DMS 273 (cell line): ENCODE data around the gene LRP6.
"Not testable (repeated sequence)": the region's sequence is repeated elsewhere in the genome, so short reads cannot be mapped to it uniquely, and the experiment has no call there.

ENCODE experiments used
- DNase-seq: peaks from one replicate; lab custom pipeline; 2025; ENCODE audit not compliant: unreplicated experiment; lab: John Stamatoyannopoulos, UW

LRP6 gene

DNA sequence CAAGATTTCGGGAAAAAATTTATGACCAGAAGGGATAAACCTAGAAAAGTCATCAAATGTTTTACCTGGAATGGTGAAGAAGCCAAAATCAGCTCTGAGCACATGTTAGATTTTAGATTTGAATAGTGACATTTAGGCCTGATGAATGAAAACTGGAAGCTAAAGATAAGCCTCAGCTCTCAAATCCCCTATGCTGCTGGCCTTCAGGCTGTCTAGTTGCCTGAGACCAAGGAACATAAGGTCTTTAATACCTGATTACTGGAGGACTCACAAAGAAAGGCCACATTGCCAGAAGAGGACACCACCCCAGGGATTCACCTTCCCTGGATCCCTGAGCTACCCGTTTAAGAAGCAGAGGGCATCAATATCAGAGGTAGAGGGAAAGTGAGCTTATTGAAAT, 139.5 kb downstream of the LRP6 start:
- no peak for DNase-seq

- no peak for DNase-seq
Observed at GRCh38 chr12:12126551-12126950, 140.3 kb downstream of the LRP6 start.

- DNase-seq, result no peak
Observed at GRCh38 chr12:12123036-12123604, 143.7 kb downstream of the LRP6 start.

GRCh38 chr12:12121061-12121460, 145.8 kb downstream of the LRP6 start:
- no peak for DNase-seq

DNA sequence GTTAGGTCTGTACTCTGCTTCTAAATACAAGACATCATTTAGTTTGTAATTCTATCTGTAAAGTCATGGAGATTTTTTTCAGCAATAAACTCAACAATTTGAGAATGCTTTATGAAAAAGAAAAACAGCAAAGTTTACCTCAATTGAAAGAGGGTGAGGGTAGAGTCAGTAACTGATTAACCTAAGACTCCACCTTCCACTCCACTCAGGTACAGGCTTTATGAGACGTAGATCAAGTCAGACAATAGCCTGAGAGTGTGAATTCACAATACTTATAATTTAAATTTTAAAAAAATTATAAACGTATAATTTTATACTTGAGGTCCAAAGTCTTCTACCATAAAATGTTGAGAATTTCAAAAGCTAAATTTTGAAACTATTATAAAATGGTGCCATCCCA, 150.2 kb downstream of the LRP6 start:
- no peak for DNase-seq

- DNase-seq, result no peak
Observed at GRCh38 chr12:12115514-12115913, 151.3 kb downstream of the LRP6 start.

DNA sequence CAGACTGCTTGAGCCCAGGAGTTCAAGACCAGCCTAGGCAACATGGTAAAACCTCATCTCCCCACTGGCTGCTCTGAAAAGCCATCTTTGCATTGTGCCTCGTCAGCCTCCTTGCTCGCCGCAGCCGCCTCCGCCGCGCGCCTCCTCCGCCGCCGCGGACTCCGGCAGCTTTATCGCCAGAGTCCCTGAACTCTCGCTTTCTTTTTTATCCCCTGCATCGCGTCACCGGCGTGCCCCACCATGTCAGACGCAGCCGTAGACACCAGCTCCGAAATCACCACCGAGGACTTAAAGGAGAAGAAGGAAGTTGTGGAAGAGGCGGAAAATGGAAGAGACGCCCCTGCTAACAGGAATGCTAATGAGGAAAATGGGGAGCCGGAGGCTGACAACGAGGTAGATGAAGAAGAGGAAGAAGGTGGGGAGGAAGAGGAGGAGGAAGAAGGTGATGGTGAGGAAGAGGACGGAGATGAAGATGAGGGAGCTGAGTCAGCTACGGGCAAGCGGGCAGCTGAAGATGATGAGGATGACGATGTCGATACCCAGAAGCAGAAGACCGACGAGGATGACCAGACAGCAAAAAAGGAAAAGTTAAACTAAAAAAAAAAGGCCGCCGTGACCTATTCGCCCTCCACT, 155.8 kb downstream of the LRP6 start:
- DNase-seq, result not testable (repeated sequence)

DNA sequence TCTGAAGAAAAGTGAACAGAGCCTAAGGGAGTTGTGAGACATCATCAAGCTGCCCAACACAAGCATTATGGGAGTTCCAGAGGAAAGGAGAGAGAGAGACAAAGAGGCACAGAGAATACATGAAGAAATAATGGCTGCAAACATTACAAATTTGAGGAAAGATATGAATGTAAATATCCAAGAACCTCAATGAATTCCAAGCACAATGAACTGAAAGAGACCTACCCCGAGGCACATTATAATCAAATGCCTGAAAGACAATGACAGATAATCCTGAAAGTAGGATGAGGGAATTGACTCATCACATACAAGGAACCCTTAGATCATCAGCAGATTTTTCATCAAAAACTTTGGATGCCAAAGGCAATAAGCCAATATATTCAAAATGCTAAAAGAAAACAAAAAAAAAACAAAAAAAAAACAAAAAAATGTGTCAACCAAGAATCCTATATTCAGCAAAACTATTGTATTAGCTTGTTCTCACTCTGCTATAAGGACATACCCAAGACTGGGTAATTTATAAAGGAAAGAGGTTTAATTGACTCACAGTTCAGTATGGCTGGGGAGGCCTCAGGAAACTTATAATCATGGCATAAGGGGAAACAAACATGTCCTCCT, 158.3 kb downstream of the LRP6 start:
- no peak for DNase-seq

GRCh38 chr12:12107678-12108077, 159.2 kb downstream of the LRP6 start:
- DNase-seq, result no peak

- no peak for DNase-seq
Observed at GRCh38 chr12:12099102-12099501, 167.7 kb downstream of the LRP6 start.

GRCh38 chr12:12098691-12099015, 168.2 kb downstream of the LRP6 start:
- no peak for DNase-seq

GRCh38 chr12:12097891-12098690, 168.8 kb downstream of the LRP6 start:
- no peak for DNase-seq

DNA sequence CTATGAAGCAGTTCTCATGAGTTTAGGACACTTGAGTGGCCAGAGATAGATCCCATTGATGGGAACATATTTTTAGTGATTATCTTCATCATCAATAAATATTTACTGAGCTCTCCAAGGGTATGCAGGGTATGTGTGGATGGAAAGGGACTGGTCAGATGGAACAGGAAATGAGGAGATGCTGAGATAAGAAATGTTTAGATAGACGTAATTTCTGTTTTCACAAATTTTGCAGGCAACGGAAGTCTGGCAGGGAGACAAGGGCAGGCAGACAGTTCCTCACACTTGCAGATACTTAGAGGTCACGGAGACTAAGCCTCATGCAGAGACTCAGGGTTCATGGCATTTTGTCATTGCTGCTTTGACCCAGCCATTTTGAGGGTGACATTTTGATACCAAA, 171.8 kb downstream of the LRP6 start:
- DNase-seq, result no peak

GRCh38 chr12:12094481-12094880, 172.4 kb downstream of the LRP6 start:
- DNase-seq, result no peak

GRCh38 chr12:12091977-12092663, 174.7 kb downstream of the LRP6 start:
- peak; percentile 27 for DNase-seq

DNA sequence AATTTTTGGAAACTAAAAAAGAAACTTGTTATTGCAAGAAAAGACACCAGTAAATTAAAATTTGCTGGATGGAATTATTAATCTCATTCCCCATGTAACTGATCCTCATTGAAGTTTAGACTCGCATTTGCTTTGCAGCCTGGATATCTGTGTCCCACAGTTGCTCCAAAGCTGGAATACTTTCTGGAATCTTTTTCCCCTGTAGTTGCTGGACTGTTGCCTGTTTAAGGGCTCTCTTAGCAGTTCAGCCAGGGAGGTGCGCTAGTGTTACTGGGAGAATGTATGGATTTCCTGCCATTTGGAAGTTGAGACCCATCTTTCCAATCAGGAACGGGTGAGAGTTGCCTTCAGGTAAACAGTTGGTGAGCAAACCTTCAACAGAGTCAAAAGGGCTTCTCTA, 175.8 kb downstream of the LRP6 start:
- DNase-seq, result no peak

DNA sequence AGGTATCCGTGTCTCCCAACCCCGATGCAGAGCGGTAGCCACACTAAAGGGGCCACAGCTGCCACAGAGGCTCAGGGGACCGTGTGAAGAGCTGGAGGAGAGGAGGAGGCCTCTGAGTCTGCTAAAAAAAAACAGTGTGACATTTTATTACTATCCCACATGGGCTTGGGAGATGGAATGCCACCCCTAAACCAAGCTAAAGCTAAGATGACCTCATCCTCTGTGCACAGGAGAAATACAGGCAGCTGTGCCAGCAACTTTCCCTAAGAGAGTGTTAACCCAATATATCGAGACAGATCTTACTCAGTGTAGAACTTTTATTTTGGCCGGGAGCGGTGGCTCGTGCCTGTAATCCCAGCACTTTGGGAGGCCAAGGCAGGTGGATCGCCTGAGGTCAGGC, 178.1 kb downstream of the LRP6 start:
- no peak for DNase-seq

DNA sequence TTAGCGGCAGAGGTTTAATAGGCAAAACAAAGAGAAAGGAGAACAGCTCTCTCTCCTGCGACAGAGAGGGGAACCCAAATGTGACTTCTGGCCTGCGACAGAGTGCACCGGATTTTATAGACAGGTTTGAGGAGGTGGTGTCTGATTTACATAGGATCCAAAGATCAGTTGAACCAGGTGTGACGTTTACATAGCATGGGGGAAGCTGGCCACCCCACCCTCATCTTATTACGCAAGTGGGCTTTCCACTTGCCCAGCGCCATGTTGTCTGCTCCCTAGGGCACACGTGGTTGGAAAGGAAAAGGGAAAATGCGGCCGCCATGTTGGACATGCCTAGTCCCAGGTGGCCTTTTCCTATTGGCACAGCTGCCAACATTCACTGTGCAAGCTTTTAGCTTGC, 178.7 kb downstream of the LRP6 start:
- no peak for DNase-seq

DNA sequence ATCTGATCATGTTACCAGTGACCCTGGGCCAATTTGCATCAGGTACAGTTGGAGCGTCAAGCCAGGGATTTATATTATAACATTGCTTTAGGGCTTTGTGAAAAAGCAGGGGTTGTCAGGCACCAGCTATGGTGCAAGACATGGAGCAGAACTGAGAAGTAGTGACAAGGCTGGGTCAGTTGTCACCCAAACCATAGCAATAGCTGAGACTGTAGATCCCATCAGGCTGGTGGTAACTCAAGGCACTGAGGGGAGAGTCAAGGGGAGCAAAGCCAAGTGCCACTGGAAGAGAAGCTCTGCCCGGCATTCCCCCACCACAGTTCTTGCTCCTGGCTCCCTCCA, 179.2 kb downstream of the LRP6 start:
- DNase-seq, result no peak

DNA sequence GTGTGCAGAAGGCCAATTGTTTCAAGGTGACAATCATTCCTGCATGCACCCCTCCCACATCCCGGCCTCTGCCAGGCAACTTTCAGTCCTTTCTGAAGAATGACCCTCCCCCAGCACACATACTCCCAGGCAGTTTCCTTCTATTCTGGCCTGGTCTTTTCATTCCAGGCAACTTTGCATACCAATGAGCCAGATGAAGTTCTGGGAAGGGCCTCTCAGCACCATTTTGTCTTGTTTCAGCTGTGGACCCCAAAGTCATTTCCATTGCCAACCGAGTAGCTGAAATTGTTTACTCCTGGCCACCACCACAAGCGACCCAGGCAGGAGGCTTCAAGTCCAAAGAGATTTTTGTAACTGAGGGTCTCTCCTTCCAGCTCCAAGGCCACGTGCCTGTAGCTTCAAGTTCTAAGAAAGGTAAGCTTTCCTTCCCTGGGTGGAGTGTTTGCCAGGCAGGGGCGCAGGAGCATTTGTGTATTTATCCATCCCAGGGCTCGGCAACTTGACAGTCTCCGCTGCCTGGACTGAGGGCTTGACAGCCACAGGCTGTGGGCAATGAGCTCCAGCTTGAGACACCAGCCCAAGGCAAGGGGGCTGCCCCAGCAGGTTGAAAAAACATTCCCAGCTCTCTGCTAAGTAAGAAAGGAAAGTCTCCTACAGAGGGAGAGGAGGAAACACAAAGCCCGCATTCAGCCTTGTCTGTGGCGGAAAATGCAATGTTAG, 179.7 kb downstream of the LRP6 start:
- DNase-seq, result no peak

DNA sequence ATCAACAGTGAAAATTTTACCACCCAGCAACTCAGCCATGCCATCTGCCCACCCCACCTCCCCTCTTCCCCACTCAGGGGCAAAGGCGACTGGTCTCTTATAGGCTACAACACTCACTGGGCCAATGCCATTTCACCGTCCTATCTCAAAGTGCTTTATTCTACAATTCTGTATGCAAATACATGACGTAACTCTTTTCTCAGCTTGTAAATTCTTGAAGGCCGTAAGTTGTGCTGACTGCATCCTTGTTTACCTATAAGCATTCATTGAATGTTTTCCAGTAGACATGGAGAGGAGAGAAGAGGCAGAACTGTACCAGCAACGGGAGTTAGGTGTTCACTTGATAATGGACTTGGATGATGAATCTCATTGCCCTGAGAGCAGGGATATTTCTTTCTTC, 180.5 kb downstream of the LRP6 start:
- no peak for DNase-seq
